Natural killer cell (primary cell): ENCODE measurements around the gene LINS1. TPM values are rescaled to one million over a fixed set of nuclear protein-coding genes. Genes with fewer than 3 reads are reported as not detected.

Source experiments
- ATAC-seq, 3 donors: fragments of 150-1000 bp in 2 of 3; fragments of 200-7000 bp in 1 of 3; cut with Tn5 transposase; 1 replicate in 1 of 3; 2 replicates in 2 of 3; pipeline ENCODE4 v1.10.0; 2021; ENCODE audit warnings: mild to moderate bottlenecking in 2 of 3, moderate library complexity in 2 of 3
- DNase-seq, 2 donors: peaks; one replicate each; pipeline versions ENCODE4 v3.0.0 to v3.0.0-alpha.2; 2013 to 2021; ENCODE audit warnings: mixed read lengths in 1 of 2
- H3K27ac ChIP-seq: one replicate; pipeline ENCODE4 v1.5.1; 2013; ENCODE audit warnings: mild to moderate bottlenecking, low read length
- H3K27me3 ChIP-seq: one replicate; pipeline ENCODE4 v1.6.1; 2013; ENCODE audit warnings: low read length; ENCODE audit not compliant: control insufficient read depth, insufficient read depth
- H3K36me3 ChIP-seq: one replicate; pipeline ENCODE4 v1.6.1; 2013; ENCODE audit warnings: low read length; ENCODE audit not compliant: control insufficient read depth, insufficient read depth
- H3K4me1 ChIP-seq: one replicate; pipeline ENCODE4 v1.6.1; 2013; ENCODE audit warnings: low read length; ENCODE audit not compliant: control insufficient read depth, insufficient read depth
- H3K4me3 ChIP-seq: one replicate; pipeline ENCODE4 v1.5.1; 2013; ENCODE audit warnings: low read length
- H3K9me3 ChIP-seq: one replicate; pipeline ENCODE4 v1.6.1; 2013; ENCODE audit warnings: low read length; ENCODE audit not compliant: control insufficient read depth, insufficient read depth
- H3K27ac Mint-ChIP-seq, 2 donors: one replicate each; pipeline ENCODE4 v1.8.0; 2022; ENCODE audit warnings: mild to moderate bottlenecking in 2 of 2, mixed read lengths in 2 of 2, moderate library complexity in 1 of 2
- H3K27me3 Mint-ChIP-seq, 2 donors: one replicate each; pipeline ENCODE4 v1.8.0; 2022; ENCODE audit warnings: low read depth in 2 of 2, mixed read lengths in 2 of 2
- H3K36me3 Mint-ChIP-seq: one replicate; pipeline ENCODE4 v1.8.0; 2022; ENCODE audit warnings: mixed read lengths
- H3K4me1 Mint-ChIP-seq, 2 donors: one replicate each; pipeline ENCODE4 v1.8.0; 2022; ENCODE audit warnings: mixed read lengths in 2 of 2
- H3K4me3 Mint-ChIP-seq: one replicate; pipeline ENCODE4 v1.8.0; 2022; ENCODE audit warnings: mild to moderate bottlenecking, moderate library complexity, mixed read lengths
- H3K9me3 Mint-ChIP-seq, 2 donors: one replicate each; pipeline ENCODE4 v1.8.0; 2022; ENCODE audit warnings: mixed read lengths in 2 of 2
- CTCF ChIP-seq: fragments of 200-600 bp; IDR thresholded peaks from one replicate; pipeline ENCODE4 v1.8.0; 2022; ENCODE audit warnings: antibody characterized with exemption
- WGBS: methylation state at CpG from one replicate; pipeline ENCODE4 v1.1.7; 2013; ENCODE audit warnings: missing lambda C conversion rate; ENCODE audit not compliant: insufficient coverage; 5-methylcytosine and 5-hydroxymethylcytosine counted together
- intact Hi-C: fragments of 100-400 bp; cut with micrococcal nuclease; formaldehyde crosslinking; loops from one replicate; pipeline ENCODE4 v1.14.2; 2022
- total RNA-seq, 4 donors: library from RNA; stranded (reverse); fragments of 120-200 nt in 1 of 4; gene quantifications; one replicate each; pipeline versions ENCODE4 v1.2.3 to v1.2.4, GENCODE V29; 2013 to 2022

LINS1 gene
- total RNA-seq, 3 donors from 2014 or later (not counting 1 experiment from before 2014, with no cell fraction given), result 26.1 to 28.2 (median 26.7) TPM

GRCh38 chr15:100531204-100531603 lies 70.8 kb downstream of the LINS1 start:
- H3K9me3 ChIP-seq, result no peaks in the 10 kb centered on the region
- H3K4me3 ChIP-seq, result no peak overlapping the region
- no peak overlapping the region for H3K27ac ChIP-seq
- ATAC-seq (no peak), DNase-seq (no peak)
- no peaks in the 10 kb centered on the region for H3K27me3 ChIP-seq
- 73% methylated on average over 4 of the region's 4 CpGs for WGBS
- peaks cover 20 to 27% of the 10 kb centered on the region in 2 donors for H3K27me3 Mint-ChIP-seq
- H3K36me3 ChIP-seq, result no peaks in the 10 kb centered on the region
- no peak for TF ChIP-seq CTCF
- no peaks in the 10 kb centered on the region for H3K4me1 ChIP-seq
- H3K4me3 Mint-ChIP-seq, result no peak overlapping the region
- H3K27ac Mint-ChIP-seq, result no peak overlapping the region
- intact Hi-C loops, result no loop called here
- H3K9me3 Mint-ChIP-seq, result no peaks in the 10 kb centered on the region
- no peaks in the 10 kb centered on the region for H3K36me3 Mint-ChIP-seq
- no peaks in the 10 kb centered on the region for H3K4me1 Mint-ChIP-seq

- H3K27me3 ChIP-seq, result no peaks in the 10 kb centered on the region
- H3K4me3 Mint-ChIP-seq, result no peak overlapping the region
- no peak for DNase-seq
- H3K9me3 Mint-ChIP-seq, result no peaks in the 10 kb centered on the region
- intact Hi-C loops, result no loop called here
- no peak overlapping the region for H3K27ac ChIP-seq
- ATAC-seq, result no peak
- H3K36me3 Mint-ChIP-seq, result no peaks in the 10 kb centered on the region
- peaks cover 20 to 27% of the 10 kb centered on the region in 2 donors for H3K27me3 Mint-ChIP-seq
- H3K4me1 Mint-ChIP-seq, result no peaks in the 10 kb centered on the region
- H3K36me3 ChIP-seq, result no peaks in the 10 kb centered on the region
- no peak for TF ChIP-seq CTCF
- no peak overlapping the region for H3K4me3 ChIP-seq
- H3K9me3 ChIP-seq, result no peaks in the 10 kb centered on the region
- no peak overlapping the region for H3K27ac Mint-ChIP-seq
- WGBS, result 100% methylated on average over 1 of the region's 2 CpGs
- no peaks in the 10 kb centered on the region for H3K4me1 ChIP-seq
Observed at GRCh38 chr15:100529556-100529955, 72.4 kb downstream of the LINS1 start.

- Mint-ChIP-seq H3K4me1 (no peaks in the 10 kb centered on the region), H3K36me3 (no peaks in the 10 kb centered on the region), H3K9me3 (no peaks in the 10 kb centered on the region), H3K27me3 (peaks cover 20 to 27% of the 10 kb centered on the region in 2 donors), H3K27ac (no peak within 1 kb of the TSS), H3K4me3 (no peak within 1 kb of the TSS)
- intact Hi-C loops, result no loop called here
- no peaks in the 10 kb centered on the region for H3K27me3 ChIP-seq
- H3K9me3 ChIP-seq, result no peaks in the 10 kb centered on the region
- H3K27ac ChIP-seq, result no peak within 1 kb of the TSS
- TF ChIP-seq CTCF, result no peak
- no peaks in the 10 kb centered on the region for H3K4me1 ChIP-seq
- ATAC-seq (no peak), DNase-seq (no peak)
- no peak within 1 kb of the TSS for H3K4me3 ChIP-seq
- WGBS, result 85% methylated on average over 9 of the region's 10 CpGs
- no peaks in the 10 kb centered on the region for H3K36me3 ChIP-seq
Observed at GRCh38 chr15:100528833-100529428, 73.1 kb downstream of the LINS1 start, which contains the start of gene CERS3. Gene CERS3 (minus strand): TSS chr15:100528950. CDS start chr15:100501849, 27,101 bp downstream.

- no peak for TF ChIP-seq CTCF
- no peak for ATAC-seq
- peaks cover 11% of the 10 kb centered on the region in 2 donors for H3K27me3 Mint-ChIP-seq
- H3K9me3 Mint-ChIP-seq, result no peaks in the 10 kb centered on the region
- no peak overlapping the region for H3K4me3 ChIP-seq
- H3K27ac ChIP-seq, result no peak overlapping the region
- no peak for DNase-seq
- H3K4me1 Mint-ChIP-seq, result peaks cover 3% of the 10 kb centered on the region in 2 donors
- no peaks in the 10 kb centered on the region for H3K36me3 ChIP-seq
- no peak overlapping the region for H3K27ac Mint-ChIP-seq
- H3K4me1 ChIP-seq, result peaks cover 3% of the 10 kb centered on the region
- no peak overlapping the region for H3K4me3 Mint-ChIP-seq
- H3K9me3 ChIP-seq, result no peaks in the 10 kb centered on the region
- intact Hi-C loops, result no loop called here
- no peaks in the 10 kb centered on the region for H3K36me3 Mint-ChIP-seq
- no peaks in the 10 kb centered on the region for H3K27me3 ChIP-seq
- WGBS, result 68% methylated on average over 5 of the region's 6 CpGs
Observed at GRCh38 chr15:100526027-100526481, 75.9 kb downstream of the LINS1 start.
